GM19463 (cell line): ENCODE measurements around the gene RTL10.
"Not testable (repeated sequence)": the region's sequence is repeated elsewhere in the genome, so short reads cannot be mapped to it uniquely, and the experiment has no call there.

Experiments used
- ATAC-seq: cut with Tn5 transposase; IDR thresholded peaks from one replicate; pipeline ENCODE4 v1.9.1; 2021; ENCODE audit warnings: mild to moderate bottlenecking, moderate library complexity; ENCODE audit not compliant: unreplicated experiment

RTL10 gene

DNA sequence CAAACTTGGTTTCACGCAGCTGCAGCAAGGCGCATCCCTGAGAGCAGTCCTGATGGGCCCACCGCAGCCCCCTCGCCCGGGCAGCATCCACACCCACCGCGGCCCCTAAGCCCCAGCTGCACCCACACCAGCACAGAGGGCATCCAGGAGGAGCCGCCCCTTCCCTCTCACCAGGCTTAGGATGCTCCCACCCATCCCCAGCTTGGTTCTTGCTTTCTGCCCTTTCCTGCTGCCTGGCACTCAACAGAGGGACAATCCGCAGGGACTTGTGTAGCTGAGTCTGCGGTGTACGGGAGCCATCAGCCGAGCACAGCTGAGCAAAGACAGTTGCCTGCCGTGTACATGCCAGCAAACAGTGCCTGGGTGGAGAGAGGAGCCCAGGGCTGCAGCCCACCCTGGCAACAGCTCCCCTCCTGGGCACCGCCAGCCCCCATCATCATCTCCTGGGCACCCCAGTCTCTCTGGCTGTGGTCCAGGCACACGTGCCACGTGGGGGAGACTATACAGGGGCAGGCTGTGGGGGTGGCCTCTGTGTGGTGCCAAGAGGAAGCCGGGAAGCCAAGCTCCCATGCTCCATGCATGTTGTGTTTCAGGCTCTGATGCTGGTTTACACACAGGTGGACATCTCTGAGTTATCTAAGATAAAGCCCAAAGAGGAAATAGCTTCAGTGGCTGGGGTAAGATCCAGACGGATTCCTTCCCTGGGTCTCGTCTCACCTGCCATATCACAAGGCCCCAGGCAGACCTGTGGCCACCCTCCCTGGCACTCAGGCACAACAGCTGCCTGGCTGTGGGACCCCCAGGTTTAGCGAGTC lies 36.0 kb upstream of the RTL10 start:
- no peak for ATAC-seq

DNA sequence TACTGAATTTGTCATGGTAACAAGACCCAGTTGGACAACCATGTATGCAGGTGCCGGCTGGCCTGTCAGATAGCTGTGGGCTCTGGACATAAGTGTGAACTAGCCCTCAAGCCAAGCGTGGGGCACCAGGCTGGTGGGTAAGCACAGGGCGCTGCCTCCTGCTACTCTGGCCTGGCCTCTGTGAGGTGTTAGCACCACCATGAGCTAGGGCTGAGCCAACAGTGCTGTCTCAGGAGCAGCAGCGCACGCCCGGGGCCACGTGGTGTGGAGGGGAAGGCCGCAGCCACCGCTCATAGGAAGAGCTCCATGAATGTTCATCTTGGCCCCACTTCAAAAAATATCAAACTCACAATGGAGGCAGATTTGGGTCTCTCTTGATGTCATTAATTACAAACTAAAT lies 35.3 kb upstream of the RTL10 start:
- ATAC-seq: no peak

- ATAC-seq: no peak
Observed at GRCh38 chr22:19888131-19888746, 33.6 kb upstream of the RTL10 start.

DNA sequence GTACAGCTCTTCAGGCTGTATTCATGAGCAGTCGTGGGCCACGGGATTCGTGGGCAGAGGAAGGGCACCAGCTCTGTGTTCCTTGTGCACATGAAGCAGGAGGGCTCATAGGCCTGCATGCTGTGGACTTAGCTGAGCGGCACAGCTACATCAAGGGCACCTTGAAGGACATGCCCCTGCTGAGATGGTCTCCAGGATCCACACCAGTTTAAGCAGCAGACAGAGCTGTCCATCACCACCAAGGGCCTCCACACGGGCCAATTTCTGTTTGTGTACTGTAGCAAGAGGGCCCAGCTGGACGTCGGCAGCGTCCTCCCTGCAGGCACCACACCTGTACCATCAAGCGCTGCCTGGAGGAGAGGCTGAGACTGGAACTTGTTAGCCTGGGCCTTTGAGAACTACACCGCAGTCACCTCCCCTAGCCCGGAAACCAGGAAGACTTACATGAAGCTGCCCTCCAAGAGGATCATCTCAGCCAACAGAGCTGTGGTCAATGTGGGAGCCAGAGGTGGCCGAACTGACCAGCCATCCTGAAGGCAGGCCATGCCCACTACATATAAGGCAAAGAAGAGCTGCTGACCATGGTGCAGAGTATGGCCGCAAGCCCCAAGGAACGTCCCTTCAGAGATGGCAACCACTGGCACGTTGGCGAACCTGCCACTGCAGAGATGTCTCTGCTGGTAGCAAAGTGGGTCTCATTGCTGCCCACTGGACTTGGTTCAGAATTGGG lies 32.7 kb upstream of the RTL10 start:
- ATAC-seq: no peak

- ATAC-seq: no peak
Observed at GRCh38 chr22:19886605-19887255, 32.1 kb upstream of the RTL10 start.

- ATAC-seq: no peak
Observed at GRCh38 chr22:19885841-19886592, 31.3 kb upstream of the RTL10 start.

GRCh38 chr22:19884954-19885751 lies 30.5 kb upstream of the RTL10 start:
- ATAC-seq: no peak

- ATAC-seq: no peak
Observed at GRCh38 chr22:19884161-19884953, 29.7 kb upstream of the RTL10 start.

- ATAC-seq: not testable (repeated sequence)
Observed at GRCh38 chr22:19883446-19883845, 28.8 kb upstream of the RTL10 start.

- ATAC-seq: no peak
Observed at GRCh38 chr22:19882446-19883381, 28.0 kb upstream of the RTL10 start.

GRCh38 chr22:19880786-19881569 lies 26.3 kb upstream of the RTL10 start:
- no peak for ATAC-seq

DNA sequence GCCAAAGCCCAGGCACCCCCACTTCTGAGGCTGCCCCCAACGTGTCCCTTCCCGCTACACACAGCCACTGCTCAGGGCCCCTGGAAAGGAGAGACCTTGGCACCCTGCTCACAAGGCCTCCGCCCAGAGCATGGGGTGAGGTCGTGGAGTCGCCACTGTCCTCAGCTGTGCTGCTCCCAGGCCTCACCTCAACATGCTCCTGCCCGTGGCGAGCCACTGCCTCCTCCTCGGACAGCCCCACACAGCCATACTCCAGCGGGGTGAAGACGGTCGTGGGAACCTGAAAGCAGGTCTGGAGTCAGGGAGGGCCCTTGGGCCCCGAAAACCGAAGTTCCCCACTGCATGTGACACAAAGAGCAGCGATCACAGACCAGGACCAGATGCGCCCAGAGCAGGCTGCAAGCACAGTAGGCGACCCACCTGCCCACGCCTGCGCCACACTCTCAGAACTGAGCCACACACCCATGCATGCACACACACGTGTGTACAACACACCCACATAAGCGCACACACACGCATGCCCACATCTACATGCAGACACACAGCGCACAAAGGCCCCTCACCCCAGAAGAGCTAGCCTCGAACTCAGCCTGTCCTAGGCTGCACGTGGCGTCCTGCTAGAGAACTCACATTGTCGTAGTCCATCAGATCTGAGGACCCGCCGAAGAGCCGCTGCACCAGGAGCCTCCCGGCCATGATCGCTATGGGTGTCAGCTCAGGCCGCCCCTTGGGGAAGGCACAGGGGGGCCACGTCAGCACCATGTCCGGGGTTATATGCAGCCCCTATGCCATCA lies 25.5 kb upstream of the RTL10 start:
- no peak for ATAC-seq

DNA sequence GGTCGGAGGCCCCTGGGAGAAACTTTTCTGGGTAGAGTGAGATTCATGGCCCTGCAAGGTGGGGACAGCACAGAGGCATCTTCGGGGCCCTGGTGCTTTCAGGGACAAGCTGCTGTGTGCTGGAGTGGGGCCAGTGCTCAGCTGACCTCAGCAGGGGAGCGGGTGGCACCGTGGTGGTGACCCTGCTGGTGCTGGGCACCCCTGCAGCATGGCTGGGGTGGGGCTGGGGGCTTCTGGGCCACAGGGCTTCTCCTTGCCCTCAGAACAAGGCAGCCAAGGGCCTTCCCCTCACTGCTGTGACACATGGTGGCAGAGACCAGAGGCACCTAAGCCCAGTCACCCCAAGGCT lies 24.9 kb upstream of the RTL10 start:
- no peak for ATAC-seq

- ATAC-seq: no peak
Observed at GRCh38 chr22:19879246-19879570, 24.5 kb upstream of the RTL10 start.

DNA sequence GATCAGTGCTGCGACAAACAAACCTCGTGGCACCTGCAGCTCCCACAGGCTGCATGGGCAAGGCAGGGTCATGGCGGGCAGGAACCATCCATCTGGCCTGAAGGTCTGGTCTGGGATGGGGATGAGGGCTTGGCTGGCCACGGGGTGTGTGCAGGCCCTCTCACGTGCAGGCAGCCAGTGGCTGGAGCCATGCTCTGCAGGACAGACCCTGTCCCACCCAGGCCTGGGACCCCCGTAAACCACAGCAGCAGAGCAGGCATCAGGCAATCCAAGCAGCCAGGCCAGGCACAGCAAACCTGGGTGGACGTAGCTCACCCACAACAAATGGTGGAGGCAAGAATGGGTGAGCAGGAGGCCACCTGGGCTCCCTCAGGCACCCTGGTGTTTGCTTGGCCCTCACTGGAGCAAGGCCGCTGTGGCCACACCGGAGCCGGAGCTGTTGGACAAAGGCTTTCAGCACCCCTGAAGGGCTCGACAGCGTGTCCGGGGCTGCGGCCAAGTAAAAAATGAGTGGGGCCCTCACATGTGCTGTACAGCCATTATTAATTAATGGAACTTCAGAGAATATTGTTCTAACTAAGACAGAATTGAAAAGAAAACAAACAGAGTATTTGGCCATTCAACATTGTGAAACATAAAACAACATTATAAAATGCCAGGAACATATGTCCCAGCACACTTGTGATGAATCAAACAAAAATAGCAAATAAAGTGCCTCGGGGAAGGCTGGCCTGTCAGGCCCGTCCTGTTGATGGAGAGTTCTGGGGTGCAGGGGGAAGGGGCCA lies 24.0 kb upstream of the RTL10 start:
- no peak for ATAC-seq
